ENCODE data around the gene CDH6.

CDH6 gene

GRCh38 chr5:31193591-31194467 lies at the start of gene CDH6:
TSS of gene CDH6 (plus strand) at chr5:31193686. CDS start at chr5:31267474, 73,788 bp downstream.
- no peak for DNase-seq

DNA sequence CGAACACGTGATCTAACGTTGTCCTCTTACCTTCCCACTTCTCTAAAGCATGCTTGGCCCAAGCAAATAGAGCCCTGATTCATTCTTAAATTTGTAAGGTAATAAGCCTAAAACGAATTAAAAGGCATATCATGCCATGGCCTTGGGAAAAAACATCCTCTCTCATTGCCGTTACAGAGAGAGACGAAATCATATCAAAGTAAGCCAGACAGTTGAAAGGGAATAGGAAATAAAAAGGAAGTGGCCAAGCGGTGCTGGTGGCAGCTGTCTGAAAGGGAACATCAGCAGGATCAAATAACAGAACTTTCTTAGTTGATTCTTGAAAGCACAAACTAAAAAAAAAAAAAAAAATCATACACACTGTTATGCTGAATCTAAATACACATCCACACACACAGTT lies 49.1 kb upstream of the CDH6 start:
- DNase-seq, result no peak

GRCh38 chr5:31148959-31149475 lies 44.5 kb upstream of the CDH6 start:
- DNase-seq, result no peak

GRCh38 chr5:31153521-31153920 lies 40.0 kb upstream of the CDH6 start:
- no peak for DNase-seq

DNA sequence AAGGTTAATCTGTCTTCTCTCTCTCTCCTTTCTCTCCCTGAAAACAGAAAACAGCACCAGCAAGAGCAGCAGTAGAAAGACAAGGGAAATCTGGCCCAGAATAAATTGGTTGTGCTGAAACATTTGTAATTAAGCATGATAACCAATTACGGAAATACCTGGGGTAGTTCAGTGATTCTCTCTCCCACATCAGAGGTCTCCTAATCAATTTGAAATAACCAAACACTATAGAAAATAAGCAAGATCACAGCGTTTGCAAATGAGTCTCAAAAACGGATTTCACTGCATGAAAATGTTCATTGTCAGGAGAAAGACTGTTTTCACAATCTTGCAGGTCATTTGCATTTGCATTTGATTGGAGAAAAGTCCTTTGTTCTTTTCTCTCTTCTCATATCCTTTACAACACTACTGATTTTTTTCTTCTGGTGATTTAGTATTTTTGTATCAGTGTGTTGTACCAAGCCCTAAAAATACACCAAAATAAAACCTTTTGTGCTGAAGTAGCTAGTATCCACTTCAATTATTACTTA lies 36.8 kb upstream of the CDH6 start:
- DNase-seq, result no peak

GRCh38 chr5:31157720-31158119 lies 35.8 kb upstream of the CDH6 start:
- DNase-seq, result no peak

- no peak for DNase-seq
Observed at GRCh38 chr5:31158686-31159085, 34.8 kb upstream of the CDH6 start.

GRCh38 chr5:31161781-31162181 lies 31.7 kb upstream of the CDH6 start:
- DNase-seq, result no peak

GRCh38 chr5:31165729-31166128 lies 27.8 kb upstream of the CDH6 start:
- no peak for DNase-seq

GRCh38 chr5:31169379-31169778 lies 24.1 kb upstream of the CDH6 start:
- DNase-seq, result no peak

GRCh38 chr5:31172881-31173280 lies 20.6 kb upstream of the CDH6 start:
- DNase-seq, result no peak

GRCh38 chr5:31173614-31174013 lies 19.9 kb upstream of the CDH6 start:
- no peak for DNase-seq

GRCh38 chr5:31181376-31181987 lies 12.0 kb upstream of the CDH6 start:
- DNase-seq, result no peak

DNA sequence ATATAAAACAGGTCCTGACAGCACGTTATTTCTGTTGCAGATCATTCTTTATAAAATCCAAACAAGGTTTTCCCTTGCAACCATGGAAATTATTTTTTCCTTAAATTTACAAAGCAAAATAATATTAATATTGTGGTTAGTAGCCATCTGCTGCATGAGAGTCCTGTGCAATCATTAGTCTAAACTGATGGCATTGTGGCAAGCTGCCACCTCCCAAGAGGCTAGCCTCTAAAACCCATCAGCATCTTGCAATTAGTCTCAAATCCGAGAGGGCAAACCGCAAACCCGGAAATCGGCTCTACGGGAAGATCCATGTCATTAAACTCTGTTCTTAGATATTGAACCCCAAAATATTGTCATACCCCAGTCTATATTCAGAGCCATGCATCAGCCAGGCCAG lies 11.3 kb upstream of the CDH6 start:
- no peak for DNase-seq

GRCh38 chr5:31185951-31186350 lies 7.5 kb upstream of the CDH6 start:
- DNase-seq, result no peak

DNA sequence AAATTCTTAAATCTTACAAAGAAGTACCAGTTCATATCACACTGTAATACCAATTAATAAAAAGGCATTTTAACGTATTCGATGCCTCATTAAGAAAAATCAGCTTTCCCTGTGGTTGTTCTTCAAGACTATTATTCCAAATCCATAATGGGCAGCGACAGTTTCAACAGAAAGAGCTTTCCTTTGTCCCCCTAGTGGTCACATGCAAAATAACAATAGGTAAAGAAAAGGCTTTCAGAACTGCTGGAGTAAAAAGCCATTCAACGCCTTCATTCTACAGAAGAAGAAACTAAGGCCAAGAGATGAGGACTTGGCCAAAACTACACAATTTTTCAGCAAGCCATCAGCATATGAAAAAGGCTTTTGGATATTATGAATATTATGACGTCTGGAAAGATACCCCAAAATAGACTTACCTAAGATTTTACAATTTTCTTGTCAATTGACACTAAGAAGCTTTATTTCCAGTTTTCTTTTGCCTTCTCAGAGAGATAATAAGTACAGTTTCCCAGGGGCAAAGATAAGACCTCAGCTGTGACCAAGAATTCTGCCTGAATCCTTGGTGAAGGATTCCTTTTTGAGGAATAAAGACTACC lies 6.7 kb upstream of the CDH6 start:
- DNase-seq, result no peak

- no peak for DNase-seq
Observed at GRCh38 chr5:31187591-31187990, 5.9 kb upstream of the CDH6 start.

DNA sequence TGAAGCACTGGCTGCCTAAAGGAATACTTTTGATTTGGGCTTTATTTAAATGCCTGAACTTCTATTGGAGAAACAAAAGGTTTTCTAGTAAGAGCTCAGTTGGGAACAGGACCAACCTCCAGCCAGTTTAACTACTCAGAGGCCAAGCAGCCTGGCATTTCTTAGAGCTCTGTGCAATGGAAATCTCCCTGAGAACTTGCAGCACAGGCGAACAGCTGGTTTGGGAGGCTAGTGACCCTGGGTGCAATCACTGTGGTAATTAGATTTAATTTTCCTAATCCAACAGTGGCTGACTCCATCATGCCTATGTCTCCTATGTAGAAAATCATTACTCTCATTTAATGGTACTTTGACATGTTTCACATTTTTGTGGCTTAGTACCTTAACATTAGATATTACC lies 1.0 kb upstream of the CDH6 start:
- DNase-seq, result no peak

- DNase-seq, result no peak
Observed at GRCh38 chr5:31193116-31193515, 370 bp upstream of the CDH6 start.

DNA sequence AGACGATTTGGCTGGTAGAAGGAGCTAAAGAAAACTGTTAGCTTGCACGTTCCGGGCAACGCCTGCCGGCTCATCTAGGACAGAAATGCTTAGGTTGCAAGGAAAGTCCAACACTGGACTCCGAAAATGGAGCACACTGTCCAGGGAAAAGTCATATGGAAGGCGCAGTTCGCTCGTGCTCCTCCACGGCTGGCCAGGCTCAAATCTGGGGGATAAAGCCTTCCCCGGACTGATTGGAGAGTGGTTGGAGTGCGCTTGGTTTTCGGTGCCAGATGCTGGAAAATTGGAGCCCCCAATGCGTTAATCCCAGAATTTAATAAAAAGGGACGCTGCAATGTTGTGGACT lies 955 bp downstream of the CDH6 start:
- DNase-seq, result no peak

DNA sequence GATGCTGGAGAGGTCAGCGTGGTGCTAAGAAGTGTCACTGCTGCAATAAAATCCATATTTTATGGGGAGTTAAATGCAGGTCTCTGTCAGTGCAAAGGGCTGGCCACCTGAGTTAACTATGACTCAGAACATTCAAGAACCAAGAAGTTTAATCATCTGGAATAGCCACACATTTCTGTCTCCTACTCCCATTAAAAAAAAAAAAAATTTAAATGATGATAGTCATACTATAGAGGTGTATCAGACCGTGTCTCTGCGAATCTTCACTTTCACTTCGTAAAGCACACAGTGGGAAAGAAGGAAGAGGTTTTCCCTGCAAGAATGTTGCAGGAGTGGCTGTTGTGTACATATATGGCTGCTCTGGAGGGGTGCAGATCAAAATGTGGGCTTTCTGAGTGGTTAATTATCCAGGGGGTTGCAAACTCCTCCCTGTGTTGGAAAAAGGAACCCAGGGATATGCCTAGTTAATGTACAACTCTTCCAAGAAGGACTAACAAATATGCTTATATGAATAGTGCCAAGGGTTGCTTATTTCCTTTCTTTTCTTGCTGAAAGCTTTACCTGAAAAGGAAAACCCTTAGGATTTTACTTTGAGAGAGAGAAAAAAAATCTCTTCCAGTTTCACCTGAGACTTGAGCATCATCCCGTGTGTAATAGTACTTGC lies 1.5 kb downstream of the CDH6 start:
- no peak for DNase-seq

DNA sequence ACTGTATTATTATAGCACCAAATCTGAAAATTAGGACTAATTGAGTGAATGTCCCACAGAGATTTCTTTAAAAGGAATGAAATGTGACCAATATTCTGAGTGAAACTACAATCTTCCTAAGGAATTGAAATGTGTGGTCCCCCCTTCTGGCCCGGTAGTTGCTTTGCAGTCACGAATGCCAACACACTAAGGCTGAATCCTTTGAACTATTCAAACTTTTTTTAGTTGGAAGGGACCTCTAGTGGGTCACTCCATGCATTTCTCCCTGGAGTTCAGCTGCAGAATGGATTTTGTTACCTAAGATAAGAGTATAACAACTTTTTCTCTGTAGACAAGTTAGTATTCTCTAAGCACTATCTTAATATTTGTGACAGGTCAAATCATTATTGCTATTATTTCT lies 2.8 kb downstream of the CDH6 start:
- no peak for DNase-seq

DNA sequence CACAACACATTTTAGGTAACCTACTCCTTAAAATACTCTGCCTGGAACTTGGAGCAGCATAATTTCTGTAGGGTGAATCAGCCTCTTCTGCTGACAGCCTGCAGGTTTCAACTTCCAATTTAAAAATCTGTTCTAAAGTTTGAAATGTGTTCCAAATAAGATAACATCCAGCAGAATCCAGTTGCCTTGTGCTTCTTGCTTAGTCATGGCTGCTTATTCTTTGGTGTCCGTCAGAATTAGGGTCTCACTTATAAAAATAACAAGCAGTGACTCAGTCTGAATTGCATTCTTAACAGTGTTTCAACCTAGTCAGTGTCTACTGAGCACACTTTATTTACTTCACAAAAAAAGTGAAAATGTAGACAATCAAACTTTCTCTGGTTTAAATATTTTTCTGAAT lies 3.7 kb downstream of the CDH6 start:
- no peak for DNase-seq

Measured in activated CD4-positive, CD25-positive, alpha-beta regulatory T cell treated with anti-CD3 and anti-CD28 coated beads, Interleukin-2, amount 50 U/mL, for 72 hours (primary cell).